Right atrium auricular region (tissue), 2 donors: ENCODE measurements around the gene PAX3. TPM values are rescaled to one million over a fixed set of nuclear protein-coding genes. Genes with fewer than 3 reads are reported as not detected.

Source experiments
- DNase-seq: peaks from one replicate; pipeline ENCODE4 v3.0.0-alpha.2; 2019; ENCODE audit warnings: low spot score
- H3K27ac ChIP-seq, 2 donors: fragments of 200-600 bp; sonication (generic); 1 replicate in 1 of 2; 2 replicates in 1 of 2; pipeline ENCODE4 v1.5.1; 2016 to 2019
- H3K27me3 ChIP-seq, 2 donors: fragments of 200-600 bp; sonication (generic); one replicate each; pipeline versions ENCODE4 v1.5.1 to v1.6.0; 2017 to 2019
- H3K36me3 ChIP-seq: fragments of 200-600 bp; sonication (generic); one replicate; pipeline ENCODE4 v1.5.1; 2016
- H3K4me1 ChIP-seq, 2 donors: fragments of 200-600 bp; sonication (generic); one replicate each; pipeline versions ENCODE4 v1.5.1 to v1.6.0; 2017 to 2019
- H3K4me3 ChIP-seq, 2 donors: fragments of 200-600 bp; sonication (generic); 1 replicate in 1 of 2; 2 replicates in 1 of 2; pipeline ENCODE4 v1.5.1; 2017 to 2019; ENCODE audit warnings: mild to moderate bottlenecking in 1 of 2, moderate library complexity in 1 of 2
- H3K9me3 ChIP-seq, 2 donors: fragments of 200-600 bp; sonication (generic); one replicate each; pipeline ENCODE4 v1.5.1; 2019
- total RNA-seq, 2 donors: library from RNA; depleted of rRNA; stranded (reverse); fragments of >200 nt; gene quantifications; one replicate each; pipeline ENCODE4 v1.1.0, GENCODE V29; 2016
- TF ChIP-seq, protein P1 (sequence below), 2 donors: fragments of 200-600 bp; sonication (generic); IDR thresholded peaks; one replicate each; pipeline ENCODE4 v1.5.1; 2019; ENCODE audit warnings: antibody characterized with exemption in 2 of 2

Gene PAX3
- total RNA-seq, 2 donors from 2014 or later = 0.24 to 1.7 TPM

- H3K36me3 ChIP-seq = no peaks in the 10 kb centered on the region
- H3K27me3 ChIP-seq = peaks cover 48 to 72% of the 10 kb centered on the region in 2 donors
- no peak for DNase-seq
- H3K27ac ChIP-seq = no peak overlapping the region
- H3K9me3 ChIP-seq = no peaks in the 10 kb centered on the region
- no peak overlapping the region for H3K4me3 ChIP-seq
- TF ChIP-seq, protein P1, sequence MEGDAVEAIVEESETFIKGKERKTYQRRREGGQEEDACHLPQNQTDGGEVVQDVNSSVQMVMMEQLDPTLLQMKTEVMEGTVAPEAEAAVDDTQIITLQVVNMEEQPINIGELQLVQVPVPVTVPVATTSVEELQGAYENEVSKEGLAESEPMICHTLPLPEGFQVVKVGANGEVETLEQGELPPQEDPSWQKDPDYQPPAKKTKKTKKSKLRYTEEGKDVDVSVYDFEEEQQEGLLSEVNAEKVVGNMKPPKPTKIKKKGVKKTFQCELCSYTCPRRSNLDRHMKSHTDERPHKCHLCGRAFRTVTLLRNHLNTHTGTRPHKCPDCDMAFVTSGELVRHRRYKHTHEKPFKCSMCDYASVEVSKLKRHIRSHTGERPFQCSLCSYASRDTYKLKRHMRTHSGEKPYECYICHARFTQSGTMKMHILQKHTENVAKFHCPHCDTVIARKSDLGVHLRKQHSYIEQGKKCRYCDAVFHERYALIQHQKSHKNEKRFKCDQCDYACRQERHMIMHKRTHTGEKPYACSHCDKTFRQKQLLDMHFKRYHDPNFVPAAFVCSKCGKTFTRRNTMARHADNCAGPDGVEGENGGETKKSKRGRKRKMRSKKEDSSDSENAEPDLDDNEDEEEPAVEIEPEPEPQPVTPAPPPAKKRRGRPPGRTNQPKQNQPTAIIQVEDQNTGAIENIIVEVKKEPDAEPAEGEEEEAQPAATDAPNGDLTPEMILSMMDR (IDR thresholded peaks at IDR 0.05) = no peak
- peaks cover 0 to 24% of the 10 kb centered on the region in 2 donors for H3K4me1 ChIP-seq
These were observed 8.4 kb downstream of the PAX3 start for GRCh38 chr2:222290401-222290735.

DNA sequence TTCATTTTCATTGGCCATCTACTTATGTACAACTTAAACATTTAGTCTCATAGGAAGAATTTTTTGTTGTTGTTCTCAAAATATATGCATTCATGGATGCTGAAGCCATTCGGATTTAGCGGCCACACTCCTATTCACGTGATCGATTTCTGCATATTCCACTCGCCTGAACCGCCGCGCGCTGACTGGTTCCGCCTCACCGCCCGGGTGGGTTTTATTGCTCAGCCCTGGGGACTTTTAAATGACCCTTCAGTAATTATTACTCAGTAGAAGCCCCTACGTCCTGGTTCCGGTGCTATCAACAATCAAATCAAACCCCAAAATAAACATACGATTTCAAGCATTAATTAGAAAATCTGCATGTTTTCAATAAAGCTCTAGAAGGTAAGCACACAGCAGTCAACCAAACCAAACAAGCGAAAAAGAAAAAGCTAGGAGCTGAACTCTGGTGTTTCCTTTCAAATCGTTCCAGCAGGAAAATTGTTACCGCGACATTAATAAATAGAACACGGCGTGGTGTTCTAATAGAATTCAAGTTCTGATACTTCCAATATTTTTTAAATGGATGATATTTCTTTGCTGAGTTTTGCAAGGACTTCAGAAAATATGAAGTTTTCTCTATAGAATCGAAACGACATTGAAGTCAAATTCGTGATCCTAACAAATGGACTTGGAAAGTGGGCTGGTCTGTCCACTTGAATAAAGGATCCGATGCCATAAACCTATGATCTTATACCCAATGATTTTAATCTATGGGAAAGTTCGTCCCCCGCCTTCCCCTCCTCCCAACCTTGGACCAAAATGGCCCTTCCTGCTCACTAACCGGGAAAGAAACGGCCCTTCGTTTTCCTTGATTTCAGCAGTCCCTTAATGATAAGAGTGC, 9.3 kb downstream of the PAX3 start:
- no peak for DNase-seq
- TF ChIP-seq, protein P1 (IDR thresholded peaks at IDR 0.05) = no peak
- Histone ChIP-seq H3K36me3 (no peaks in the 10 kb centered on the region), H3K27ac (no peak overlapping the region), H3K4me3 (no peak overlapping the region), H3K9me3 (no peaks in the 10 kb centered on the region), H3K27me3 (peaks cover 40 to 65% of the 10 kb centered on the region in 2 donors), H3K4me1 (peaks cover 0 to 16% of the 10 kb centered on the region in 2 donors)

DNA sequence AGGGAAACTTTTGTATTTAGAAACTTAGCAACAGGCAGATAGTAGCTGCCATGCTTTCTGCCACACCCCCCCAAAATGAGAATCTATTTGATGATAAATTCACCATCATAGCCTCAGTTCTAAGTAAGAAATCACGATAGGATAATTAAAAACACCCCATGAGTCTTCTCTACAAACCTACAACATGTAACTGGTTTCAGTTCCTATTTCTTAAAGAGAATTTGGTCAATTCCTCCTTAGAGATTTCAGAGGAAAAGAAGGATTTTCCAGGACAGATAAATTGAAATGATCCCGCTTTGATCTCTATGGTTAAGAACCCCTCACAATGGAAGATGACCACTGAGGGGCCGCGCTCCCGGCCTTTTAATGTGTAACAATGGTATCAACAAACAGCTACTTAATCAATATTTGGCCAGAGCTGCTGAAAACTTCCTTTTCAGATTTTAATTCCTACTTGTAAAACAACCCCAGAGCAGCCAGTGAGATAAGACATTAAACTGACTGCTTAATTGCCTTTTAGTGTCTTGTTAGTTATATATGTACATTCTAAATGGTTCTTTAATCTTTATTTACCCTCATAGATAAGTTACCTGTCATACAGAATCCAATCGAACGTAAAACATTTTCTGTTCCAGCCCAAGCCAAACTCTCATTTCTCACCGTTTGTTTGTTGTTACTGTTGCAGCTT, 10.1 kb downstream of the PAX3 start:
- DNase-seq = no peak
- H3K36me3 ChIP-seq = no peaks in the 10 kb centered on the region
- no peaks in the 10 kb centered on the region for H3K9me3 ChIP-seq
- no peak overlapping the region for H3K4me3 ChIP-seq
- no peak overlapping the region for H3K27ac ChIP-seq
- peaks cover 0 to 11% of the 10 kb centered on the region in 2 donors for H3K4me1 ChIP-seq
- peaks cover 32 to 57% of the 10 kb centered on the region in 2 donors for H3K27me3 ChIP-seq
- TF ChIP-seq, protein P1 (IDR thresholded peaks at IDR 0.05) = no peak

DNA sequence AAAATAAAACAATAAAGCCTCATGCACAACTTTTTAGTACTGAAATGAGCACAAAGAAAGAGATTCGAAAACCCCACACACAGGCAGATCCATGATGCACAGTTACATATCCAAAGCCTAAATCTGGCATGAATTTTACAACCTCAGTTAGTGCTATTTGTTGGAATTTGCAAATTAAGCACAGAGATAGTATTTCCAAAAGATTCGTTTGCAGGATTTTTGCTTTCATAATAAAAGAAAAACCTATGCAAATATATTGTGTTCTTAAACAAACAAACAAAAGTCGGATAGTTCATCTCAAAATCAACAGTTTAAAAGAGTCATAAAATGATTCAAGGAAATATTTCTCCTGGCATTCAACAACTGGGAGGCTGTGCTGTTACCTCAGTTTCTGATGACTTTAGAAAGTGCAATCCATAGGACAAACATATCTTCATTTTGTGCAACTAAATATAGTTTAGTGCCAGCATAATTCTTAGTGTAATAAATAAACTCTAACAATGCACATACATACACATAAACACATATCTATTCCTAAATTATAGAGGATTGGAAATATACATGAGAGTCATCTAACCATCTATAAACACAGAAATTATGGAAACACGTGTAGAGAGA, 10.8 kb downstream of the PAX3 start:
- H3K27ac ChIP-seq = no peak overlapping the region
- no peaks in the 10 kb centered on the region for H3K36me3 ChIP-seq
- TF ChIP-seq, protein P1 (IDR thresholded peaks at IDR 0.05) = no peak
- no peak for DNase-seq
- H3K4me1 ChIP-seq = peaks cover 0 to 11% of the 10 kb centered on the region in 2 donors
- no peak overlapping the region for H3K4me3 ChIP-seq
- peaks cover 28 to 49% of the 10 kb centered on the region in 2 donors for H3K27me3 ChIP-seq
- H3K9me3 ChIP-seq = no peaks in the 10 kb centered on the region

DNA sequence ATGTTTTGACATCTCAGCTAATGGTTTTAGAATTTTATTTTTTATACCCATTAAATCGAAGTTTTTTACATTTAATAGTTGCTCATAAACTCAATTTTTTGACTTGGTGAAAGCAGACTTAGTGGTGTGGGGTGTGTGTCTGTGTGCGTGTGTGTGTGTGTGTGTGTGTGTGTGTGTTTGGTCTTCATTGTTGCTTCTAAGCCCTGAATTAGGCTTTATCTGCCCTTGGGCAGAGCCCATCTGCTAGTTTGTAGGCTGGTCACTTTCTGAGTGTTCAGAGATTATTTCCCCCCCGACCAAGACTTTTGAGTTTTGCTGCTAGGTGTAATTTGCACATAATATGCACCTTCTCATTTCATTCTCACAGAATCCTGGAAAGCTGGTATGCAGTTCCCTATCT, 14.3 kb downstream of the PAX3 start:
- TF ChIP-seq, protein P1 (IDR thresholded peaks at IDR 0.05) = no peak
- no peaks in the 10 kb centered on the region for H3K4me1 ChIP-seq
- no peak overlapping the region for H3K27ac ChIP-seq
- DNase-seq = no peak
- no peak overlapping the region for H3K4me3 ChIP-seq
- no peaks in the 10 kb centered on the region for H3K36me3 ChIP-seq
- H3K27me3 ChIP-seq = peaks cover 6 to 27% of the 10 kb centered on the region in 2 donors
- no peaks in the 10 kb centered on the region for H3K9me3 ChIP-seq
